ENCODE measurements around the gene FOXP1. TPM values are rescaled to one million over a fixed set of nuclear protein-coding genes. Genes with fewer than 3 reads are reported as not detected.

The FOXP1 gene
- polyA plus RNA-seq, 1 donor (not counting 4 experiments of a cell fraction or from before 2014, with no cell fraction given), result 14.6 TPM

GRCh38 chr3:71050166-71050537 lies 533.4 kb downstream of the FOXP1 start:
- no peaks in the 10 kb centered on the region for H3K4me1 ChIP-seq (ENCODE audit: control insufficient read depth, extremely low read depth, insufficient read depth, low read length)
- H4K20me1 ChIP-seq (ENCODE audit: control insufficient read depth, extremely low read depth, insufficient read depth, low read length), result no peaks in the 10 kb centered on the region
- H3K9me3 ChIP-seq (ENCODE audit: control insufficient read depth, low read depth, low read length), result no peaks in the 10 kb centered on the region
- FAIRE-seq (no peak), DNase-seq (ENCODE audit: low read depth, low spot score) (no peak)
- no peak overlapping the region for H2AFZ ChIP-seq (ENCODE audit: control insufficient read depth, low read length)
- no peak overlapping the region for H3K9ac ChIP-seq (ENCODE audit: control insufficient read depth, extremely low read depth, insufficient read depth, low read length)
- no peaks in the 10 kb centered on the region for H3K27me3 ChIP-seq (ENCODE audit: control insufficient read depth, extremely low read depth, insufficient read depth, low read length)
- no peak overlapping the region for H3K4me3 ChIP-seq (ENCODE audit: control insufficient read depth in 2 of 3, extremely low read depth in 1 of 3, insufficient read depth in 2 of 3, low read depth in 1 of 3, low read length in 3 of 3)
- no peak overlapping the region for H3K4me2 ChIP-seq (ENCODE audit: control insufficient read depth, extremely low read depth, insufficient read depth, low read depth, low read length)
- no peak overlapping the region for H3K27ac ChIP-seq (ENCODE audit: control insufficient read depth, insufficient read depth, low read length)
- TF ChIP-seq EZH2 (IDR thresholded peaks at IDR 0.05; ENCODE audit: low read length), result no peak
- no peak for TF ChIP-seq CTCF (optimal IDR thresholded peaks at IDR 0.05 in 1 of 3, IDR thresholded peaks at IDR 0.05 in 1 of 3, conservative IDR thresholded peaks at IDR 0.05 in 1 of 3; ENCODE audit: extremely low read depth in 1 of 3, insufficient read depth in 2 of 3, low read length in 3 of 3)
- dilution Hi-C loops (cut with MboI; ENCODE audit: extremely low pct_ligation_motif_present, low sequenced_read_pairs), result no loop called here
- peaks cover 2 to 49% of the 10 kb centered on the region in 2 experiments for H3K36me3 ChIP-seq (ENCODE audit: control insufficient read depth in 2 of 2, extremely low read depth in 1 of 2, insufficient read depth in 2 of 2, low read length in 2 of 2)
- H3K9me1 ChIP-seq (ENCODE audit: control insufficient read depth, extremely low read depth, insufficient read depth, low read length), result no peaks in the 10 kb centered on the region
- H3K79me2 ChIP-seq (ENCODE audit: control insufficient read depth, insufficient read depth, low read length), result peaks cover 49% of the 10 kb centered on the region

- H3K27ac ChIP-seq (ENCODE audit: control insufficient read depth, insufficient read depth, low read length), result no peak overlapping the region
- H3K9ac ChIP-seq (ENCODE audit: control insufficient read depth, extremely low read depth, insufficient read depth, low read length), result no peak overlapping the region
- H3K27me3 ChIP-seq (ENCODE audit: control insufficient read depth, extremely low read depth, insufficient read depth, low read length), result no peaks in the 10 kb centered on the region
- no peak for FAIRE-seq
- no peak for DNase-seq (ENCODE audit: low read depth, low spot score)
- dilution Hi-C loops (cut with MboI; ENCODE audit: extremely low pct_ligation_motif_present, low sequenced_read_pairs), result no loop called here
- H3K4me3 ChIP-seq (ENCODE audit: control insufficient read depth in 2 of 3, extremely low read depth in 1 of 3, insufficient read depth in 2 of 3, low read depth in 1 of 3, low read length in 3 of 3), result no peak overlapping the region
- H2AFZ ChIP-seq (ENCODE audit: control insufficient read depth, low read length), result no peak overlapping the region
- H3K9me3 ChIP-seq (ENCODE audit: control insufficient read depth, low read depth, low read length), result no peaks in the 10 kb centered on the region
- peaks cover 42% of the 10 kb centered on the region for H3K79me2 ChIP-seq (ENCODE audit: control insufficient read depth, insufficient read depth, low read length)
- no peaks in the 10 kb centered on the region for H3K4me1 ChIP-seq (ENCODE audit: control insufficient read depth, extremely low read depth, insufficient read depth, low read length)
- peaks cover 2 to 46% of the 10 kb centered on the region in 2 experiments for H3K36me3 ChIP-seq (ENCODE audit: control insufficient read depth in 2 of 2, extremely low read depth in 1 of 2, insufficient read depth in 2 of 2, low read length in 2 of 2)
- no peak for TF ChIP-seq CTCF (optimal IDR thresholded peaks at IDR 0.05 in 1 of 3, IDR thresholded peaks at IDR 0.05 in 1 of 3, conservative IDR thresholded peaks at IDR 0.05 in 1 of 3; ENCODE audit: extremely low read depth in 1 of 3, insufficient read depth in 2 of 3, low read length in 3 of 3)
- no peak for TF ChIP-seq EZH2 (IDR thresholded peaks at IDR 0.05; ENCODE audit: low read length)
- H4K20me1 ChIP-seq (ENCODE audit: control insufficient read depth, extremely low read depth, insufficient read depth, low read length), result no peaks in the 10 kb centered on the region
- no peaks in the 10 kb centered on the region for H3K9me1 ChIP-seq (ENCODE audit: control insufficient read depth, extremely low read depth, insufficient read depth, low read length)
- no peak overlapping the region for H3K4me2 ChIP-seq (ENCODE audit: control insufficient read depth, extremely low read depth, insufficient read depth, low read depth, low read length)
Measured at GRCh38 chr3:71048948-71049347, 534.6 kb downstream of the FOXP1 start.

Data from keratinocyte (primary cell).